KMS-11 (cell line): Measurements from ENCODE around the gene PNLIPRP1.

Experiments used
- H2AFZ ChIP-seq: fragments of 200-600 bp; sonication (generic); 2 replicates; pipeline ENCODE4 v1.6.1; 2016; ENCODE audit warnings: antibody characterized with exemption, mixed run types, low read depth
- H3K27ac ChIP-seq: fragments of 200-600 bp; sonication (generic); 2 replicates; pipeline ENCODE4 v1.6.1; 2016; ENCODE audit warnings: mild to moderate bottlenecking, mixed run types
- H3K27me3 ChIP-seq: fragments of 200-600 bp; sonication (generic); 2 replicates; pipeline ENCODE4 v1.6.1; 2017; ENCODE audit warnings: mild to moderate bottlenecking, low read depth, mixed run types, moderate library complexity; ENCODE audit not compliant: insufficient read depth
- H3K36me3 ChIP-seq: fragments of 200-600 bp; sonication (generic); 2 replicates; pipeline ENCODE4 v1.6.1; 2017; ENCODE audit warnings: mild to moderate bottlenecking, mixed run types; ENCODE audit not compliant: insufficient read depth
- H3K4me1 ChIP-seq: fragments of 200-600 bp; sonication (generic); 2 replicates; pipeline ENCODE4 v1.6.1; 2016; ENCODE audit warnings: mild to moderate bottlenecking, low read depth, mixed run types; ENCODE audit not compliant: poor library complexity, severe bottlenecking
- H3K4me2 ChIP-seq: fragments of 200-600 bp; sonication (generic); 2 replicates; pipeline ENCODE4 v1.7.0; 2016; ENCODE audit warnings: mild to moderate bottlenecking, mixed run types
- H3K4me3 ChIP-seq: fragments of 200-600 bp; sonication (generic); IDR thresholded peaks from 2 replicates; pipeline ENCODE4 v1.6.1; 2017; ENCODE audit warnings: low read depth, low read length, mixed read lengths; ENCODE audit not compliant: insufficient read depth
- H3K79me2 ChIP-seq: fragments of 200-600 bp; sonication (generic); 2 replicates; pipeline ENCODE4 v1.6.1; 2016; ENCODE audit warnings: low read depth, mixed run types; ENCODE audit not compliant: insufficient read depth
- H3K9ac ChIP-seq: fragments of 200-600 bp; sonication (generic); 2 replicates; pipeline ENCODE4 v1.6.1; 2016; ENCODE audit warnings: mild to moderate bottlenecking, mixed run types
- H4K20me1 ChIP-seq: fragments of 200-600 bp; sonication (generic); 2 replicates; pipeline ENCODE4 v1.6.1; 2016; ENCODE audit warnings: mild to moderate bottlenecking, mixed run types; ENCODE audit not compliant: insufficient read depth
- TF ChIP-seq, protein P1 (sequence below): fragments of 200-600 bp; sonication (generic); conservative IDR thresholded peaks from 2 replicates; pipeline ENCODE4 v1.6.1; 2017; ENCODE audit warnings: low read depth, mild to moderate bottlenecking, antibody characterized with exemption, low read length, moderate library complexity, mixed read lengths

The PNLIPRP1 gene

DNA sequence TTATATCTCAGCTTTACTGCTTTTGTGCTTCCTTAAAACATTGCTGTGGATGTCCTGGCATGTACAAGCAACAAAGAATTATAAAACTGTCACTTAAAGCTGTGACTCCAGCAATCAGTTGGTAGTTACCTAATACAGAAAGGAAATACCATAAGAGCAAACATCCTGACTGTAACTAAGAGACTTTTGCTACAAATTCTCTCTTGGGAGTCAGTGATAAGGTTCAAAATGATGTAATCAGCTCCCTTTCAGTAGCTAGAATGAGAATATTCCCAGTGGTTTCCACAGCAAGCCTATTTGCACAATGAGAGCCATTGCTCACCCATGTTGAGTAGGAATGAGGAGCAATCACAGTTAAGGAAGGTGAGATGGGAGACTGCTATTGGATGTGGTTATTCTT is 7.6 kb downstream of the PNLIPRP1 start:
- Histone ChIP-seq H3K27me3 (no peaks in the 10 kb centered on the region), H4K20me1 (no peaks in the 10 kb centered on the region), H3K4me2 (no peak overlapping the region), H3K9ac (no peak overlapping the region), H3K36me3 (no peaks in the 10 kb centered on the region), H2AFZ (no peak overlapping the region), H3K4me3 (no peak overlapping the region), H3K79me2 (no peaks in the 10 kb centered on the region), H3K4me1 (no peaks in the 10 kb centered on the region), H3K27ac (no peak overlapping the region)
- TF ChIP-seq, protein P1, sequence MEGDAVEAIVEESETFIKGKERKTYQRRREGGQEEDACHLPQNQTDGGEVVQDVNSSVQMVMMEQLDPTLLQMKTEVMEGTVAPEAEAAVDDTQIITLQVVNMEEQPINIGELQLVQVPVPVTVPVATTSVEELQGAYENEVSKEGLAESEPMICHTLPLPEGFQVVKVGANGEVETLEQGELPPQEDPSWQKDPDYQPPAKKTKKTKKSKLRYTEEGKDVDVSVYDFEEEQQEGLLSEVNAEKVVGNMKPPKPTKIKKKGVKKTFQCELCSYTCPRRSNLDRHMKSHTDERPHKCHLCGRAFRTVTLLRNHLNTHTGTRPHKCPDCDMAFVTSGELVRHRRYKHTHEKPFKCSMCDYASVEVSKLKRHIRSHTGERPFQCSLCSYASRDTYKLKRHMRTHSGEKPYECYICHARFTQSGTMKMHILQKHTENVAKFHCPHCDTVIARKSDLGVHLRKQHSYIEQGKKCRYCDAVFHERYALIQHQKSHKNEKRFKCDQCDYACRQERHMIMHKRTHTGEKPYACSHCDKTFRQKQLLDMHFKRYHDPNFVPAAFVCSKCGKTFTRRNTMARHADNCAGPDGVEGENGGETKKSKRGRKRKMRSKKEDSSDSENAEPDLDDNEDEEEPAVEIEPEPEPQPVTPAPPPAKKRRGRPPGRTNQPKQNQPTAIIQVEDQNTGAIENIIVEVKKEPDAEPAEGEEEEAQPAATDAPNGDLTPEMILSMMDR = no peak

DNA sequence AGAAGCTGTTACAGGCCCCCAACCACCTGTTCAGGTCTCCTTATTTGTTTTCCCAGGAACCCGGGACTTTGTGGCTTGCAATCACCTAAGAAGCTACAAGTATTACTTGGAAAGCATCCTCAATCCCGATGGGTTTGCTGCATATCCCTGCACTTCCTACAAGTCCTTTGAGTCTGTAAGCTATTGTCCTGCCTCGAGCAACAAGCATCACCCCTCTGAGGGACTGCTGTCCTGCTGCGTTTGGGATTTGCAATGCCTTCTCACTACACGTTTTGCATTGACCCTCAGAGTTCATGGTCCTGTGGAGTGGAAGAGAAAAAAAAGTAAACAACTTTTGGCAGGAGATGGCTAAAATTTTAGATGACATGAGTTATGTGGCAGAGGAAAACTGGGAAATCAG is 9.2 kb downstream of the PNLIPRP1 start:
- Histone ChIP-seq H3K4me2 (no peak overlapping the region), H3K27ac (no peak overlapping the region), H3K4me1 (no peaks in the 10 kb centered on the region), H3K9ac (no peak overlapping the region), H2AFZ (no peak overlapping the region), H4K20me1 (no peaks in the 10 kb centered on the region), H3K79me2 (no peaks in the 10 kb centered on the region), H3K36me3 (no peaks in the 10 kb centered on the region), H3K4me3 (no peak overlapping the region), H3K27me3 (no peaks in the 10 kb centered on the region)
- TF ChIP-seq, protein P1 = no peak

DNA sequence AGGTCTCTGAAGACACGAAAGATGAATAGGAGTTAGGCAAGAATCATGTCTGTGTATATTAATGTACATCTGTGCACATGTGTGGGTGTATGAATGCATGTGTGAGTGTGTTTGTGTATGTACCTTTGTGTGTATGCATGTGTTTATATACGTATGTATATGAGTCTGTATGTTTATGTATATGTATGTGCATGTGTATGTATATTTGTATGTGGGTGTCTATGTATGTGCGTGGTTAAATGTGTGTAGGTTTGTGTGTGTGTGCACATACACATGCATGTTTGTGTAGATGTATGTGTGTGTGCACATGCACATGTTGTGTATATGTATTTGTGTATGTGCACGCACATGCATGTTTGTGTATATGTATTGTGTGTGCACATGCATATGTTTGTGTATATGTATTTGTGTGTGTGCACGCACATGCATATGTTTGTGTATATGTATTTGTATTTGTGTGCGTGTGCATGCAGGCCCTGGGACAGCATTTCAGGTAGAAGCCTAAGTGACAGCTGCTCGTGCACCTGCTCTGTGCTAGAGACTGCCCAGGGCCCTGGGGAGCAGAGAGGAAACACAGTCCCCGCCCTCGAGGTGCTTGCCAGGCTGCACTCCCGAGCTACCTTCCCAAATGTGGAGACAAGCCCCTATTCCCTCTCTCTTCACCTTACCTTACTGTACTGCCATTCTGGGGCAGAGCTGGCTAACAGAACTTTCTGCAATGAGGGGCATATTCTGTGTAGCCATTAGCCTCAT is 12.1 kb downstream of the PNLIPRP1 start:
- Histone ChIP-seq H3K4me3 (no peak overlapping the region), H3K9ac (no peak overlapping the region), H3K27ac (no peak overlapping the region), H3K27me3 (no peaks in the 10 kb centered on the region), H2AFZ (no peak overlapping the region), H3K79me2 (no peaks in the 10 kb centered on the region), H3K4me2 (no peak overlapping the region), H3K4me1 (no peaks in the 10 kb centered on the region), H3K36me3 (no peaks in the 10 kb centered on the region), H4K20me1 (no peaks in the 10 kb centered on the region)
- TF ChIP-seq, protein P1 = no peak

DNA sequence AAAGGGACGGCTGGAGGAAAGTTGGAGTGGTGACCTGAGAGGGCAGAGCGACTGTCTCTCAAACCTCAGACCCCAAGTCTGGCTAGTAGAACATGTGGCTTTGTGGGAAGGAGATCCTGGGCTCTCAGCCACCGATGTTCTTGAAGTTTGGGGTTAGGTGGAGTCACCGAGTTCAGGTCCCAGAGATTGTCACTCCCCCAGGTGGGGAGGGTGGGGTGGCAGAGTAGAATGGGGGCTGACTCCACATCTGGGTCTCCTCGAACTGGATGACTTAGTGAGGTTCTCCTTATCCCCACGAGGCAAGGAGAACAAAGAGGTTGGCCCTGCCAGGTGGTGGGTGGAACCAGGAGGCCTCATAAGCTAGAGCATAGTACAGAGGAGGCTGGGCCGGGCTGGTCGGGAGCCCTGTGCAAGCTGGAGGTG is 15.3 kb downstream of the PNLIPRP1 start:
- Histone ChIP-seq H3K27ac (no peak overlapping the region), H3K4me3 (no peak overlapping the region), H4K20me1 (no peaks in the 10 kb centered on the region), H3K27me3 (no peaks in the 10 kb centered on the region), H3K4me2 (no peak overlapping the region), H2AFZ (no peak overlapping the region), H3K79me2 (no peaks in the 10 kb centered on the region), H3K9ac (no peak overlapping the region), H3K4me1 (no peaks in the 10 kb centered on the region), H3K36me3 (no peaks in the 10 kb centered on the region)
- TF ChIP-seq, protein P1 = no peak
